Activated CD8-positive, alpha-beta T cell treated with anti-CD3 and anti-CD28 coated beads for 36 hours (primary cell): ENCODE data around the gene HOXB9. TPM values are rescaled to one million over a fixed set of nuclear protein-coding genes. Genes with fewer than 3 reads are reported as not detected.

Source experiments
- ATAC-seq: fragments of 200-7000 bp; cut with Tn5 transposase; one replicate; pipeline ENCODE4 v1.10.0; 2021; ENCODE audit warnings: mild to moderate bottlenecking, moderate library complexity
- CTCF ChIA-PET: fragments of 350-600 bp; sonication (Branson Sonifier 250); formaldehyde crosslinking; loops from one replicate; lab custom pipeline; 2021; ENCODE audit warnings: antibody characterized with exemption; lab: Charles Lee
- POLR2A ChIA-PET: fragments of 350-600 bp; sonication (Branson Sonifier 250); formaldehyde crosslinking; loops from one replicate; lab custom pipeline; 2021; ENCODE audit warnings: antibody characterized with exemption; lab: Charles Lee
- DNase-seq: peaks from one replicate; pipeline ENCODE4 v3.0.0-alpha.2; 2020
- H3K27ac Mint-ChIP-seq: one replicate; pipeline ENCODE4 v1.8.0; 2021; ENCODE audit warnings: mild to moderate bottlenecking, mixed read lengths
- H3K27me3 Mint-ChIP-seq: one replicate; pipeline ENCODE4 v1.8.0; 2021; ENCODE audit warnings: mixed read lengths
- H3K36me3 Mint-ChIP-seq: one replicate; pipeline ENCODE4 v1.8.0; 2021; ENCODE audit warnings: low read depth, mixed read lengths
- H3K4me1 Mint-ChIP-seq: one replicate; pipeline ENCODE4 v1.8.0; 2021; ENCODE audit warnings: low read depth, mixed read lengths
- H3K4me3 Mint-ChIP-seq: one replicate; pipeline ENCODE4 v1.8.0; 2021; ENCODE audit warnings: mild to moderate bottlenecking, moderate library complexity, mixed read lengths
- H3K9me3 Mint-ChIP-seq: one replicate; pipeline ENCODE4 v1.8.0; 2021; ENCODE audit warnings: mixed read lengths
- CTCF ChIP-seq: fragments of 200-600 bp; IDR thresholded peaks from one replicate; pipeline ENCODE4 v1.8.0; 2022; ENCODE audit warnings: antibody characterized with exemption, mild to moderate bottlenecking
- intact Hi-C: fragments of 100-400 bp; cut with micrococcal nuclease; formaldehyde crosslinking; loops from one replicate; pipeline ENCODE4 v1.10.0; 2022
- total RNA-seq, 2 experiments: library from RNA; stranded (reverse); gene quantifications; one replicate each; pipeline ENCODE4 v1.2.3, GENCODE V29; 2021

HOXB9 gene
- total RNA-seq, 2 experiments from 2014 or later = 6.9 to 7.0 TPM

GRCh38 chr17:48611213-48611612 is 14.9 kb downstream of the HOXB9 start:
- ATAC-seq = no peak

GRCh38 chr17:48610282-48611211 is 15.6 kb downstream of the HOXB9 start, which contains the start of gene HOXB7:
TSS of gene HOXB7 (minus strand) at chr17:48611017. CDS start at chr17:48610918, 99 bp downstream.
- peaks cover 30% of the 10 kb centered on the region for H3K4me1 Mint-ChIP-seq

More at GRCh38 chr17:48611213-48611612, 14.9 kb downstream of the HOXB9 start:
- no peak for TF ChIP-seq CTCF
- Mint-ChIP-seq H3K27ac (peak overlapping the region; percentile 63), H3K36me3 (no peaks in the 10 kb centered on the region), H3K4me1 (peaks cover 30% of the 10 kb centered on the region), H3K27me3 (peaks cover 78% of the 10 kb centered on the region), H3K9me3 (no peaks in the 10 kb centered on the region), H3K4me3 (peak overlapping the region; percentile 88)
- POLR2A ChIA-PET = no interaction called here
- intact Hi-C loops = loop anchor here (10.0 kb wide), 1 partner anchor 114 kb away; the partner anchor contains the start of genes HOXB13, PRAC1 and PRAC2
- DNase-seq = no peak
- CTCF ChIA-PET = no interaction called here

GRCh38 chr17:48609759-48610281 is 16.3 kb downstream of the HOXB9 start:
- Mint-ChIP-seq H3K4me1 (peaks cover 25% of the 10 kb centered on the region), H3K4me3 (peak overlapping the region; percentile 88), H3K9me3 (no peaks in the 10 kb centered on the region), H3K36me3 (no peaks in the 10 kb centered on the region), H3K27ac (no peak overlapping the region), H3K27me3 (peaks cover 70% of the 10 kb centered on the region)
- intact Hi-C loops = loop anchor here (10.0 kb wide), 1 partner anchor 115 kb away; the partner anchor contains the start of genes HOXB13, PRAC1 and PRAC2
- CTCF ChIA-PET = interaction anchor here (0.6 to 6.3 kb wide), 9 partner anchors 9 to 302 kb away, joined by 3 to 45 read pairs (median 3); partner anchors contain the start of gene HOXB5
- DNase-seq (no peak), ATAC-seq (no peak)
- TF ChIP-seq CTCF = no peak
- POLR2A ChIA-PET = interaction anchor here (0.8 to 1.0 kb wide), 2 partner anchors 15 to 27 kb away, joined by 3 to 4 read pairs; no protein-coding TSS in a partner anchor

More at GRCh38 chr17:48610282-48611211, 15.6 kb downstream of the HOXB9 start, which contains the start of gene HOXB7:
- peak; percentile 29 for ATAC-seq
- no peaks in the 10 kb centered on the region for H3K9me3 Mint-ChIP-seq
- no peak for TF ChIP-seq CTCF
- POLR2A ChIA-PET = interaction anchor here (1.0 kb wide), 1 partner anchor 15 kb away, joined by 4 read pairs; no protein-coding TSS in a partner anchor
- DNase-seq = peak; percentile 81
- H3K4me3 Mint-ChIP-seq = peak within 1 kb of the TSS; percentile 88
- peak within 1 kb of the TSS; percentile 63 for H3K27ac Mint-ChIP-seq
- peaks cover 73% of the 10 kb centered on the region for H3K27me3 Mint-ChIP-seq
- no peaks in the 10 kb centered on the region for H3K36me3 Mint-ChIP-seq
- intact Hi-C loops = loop anchor here (10.0 kb wide), 1 partner anchor 114 kb away; the partner anchor contains the start of genes HOXB13, PRAC1 and PRAC2
- CTCF ChIA-PET = interaction anchor here (0.6 to 6.3 kb wide), 6 partner anchors 16 to 302 kb away, joined by 3 to 45 read pairs (median 4); partner anchors contain the start of gene HOXB5

GRCh38 chr17:48609033-48609432 is 17.1 kb downstream of the HOXB9 start:
- Mint-ChIP-seq H3K4me3 (no peak overlapping the region), H3K27ac (no peak overlapping the region), H3K27me3 (peaks cover 73% of the 10 kb centered on the region), H3K9me3 (no peaks in the 10 kb centered on the region), H3K36me3 (no peaks in the 10 kb centered on the region), H3K4me1 (peaks cover 22% of the 10 kb centered on the region)
- CTCF ChIA-PET = interaction anchor here (1.1 to 6.3 kb wide), 6 partner anchors 8 to 301 kb away, joined by 3 to 45 read pairs (median 4); partner anchors contain the start of gene HOXB5
- POLR2A ChIA-PET = interaction anchor here (0.8 to 1.5 kb wide), 3 partner anchors 14 to 53 kb away, joined by 3 read pairs; no protein-coding TSS in a partner anchor
- DNase-seq = no peak
- no peak for TF ChIP-seq CTCF
- ATAC-seq = no peak
- intact Hi-C loops = no loop called here
